Stimulated activated CD4-positive, alpha-beta T cell treated with anti-CD3 and anti-CD28 coated beads, Interleukin-4, amount 100 ng/mL, for 24 hours (primary cell): Measurements from ENCODE around the gene SYN1.
"Not testable (repeated sequence)": the region's sequence is repeated elsewhere in the genome, so short reads cannot be mapped to it uniquely, and the experiment has no call there.

Experiments used
- DNase-seq: peaks from one replicate; pipeline ENCODE4 v3.0.0-alpha.2; 2020

The SYN1 gene

GRCh38 chrX:47633689-47634590 is 14.3 kb upstream of the SYN1 start:
- DNase-seq: no peak

- DNase-seq: no peak
These were observed 13.0 kb upstream of the SYN1 start for GRCh38 chrX:47632666-47633065.

DNA sequence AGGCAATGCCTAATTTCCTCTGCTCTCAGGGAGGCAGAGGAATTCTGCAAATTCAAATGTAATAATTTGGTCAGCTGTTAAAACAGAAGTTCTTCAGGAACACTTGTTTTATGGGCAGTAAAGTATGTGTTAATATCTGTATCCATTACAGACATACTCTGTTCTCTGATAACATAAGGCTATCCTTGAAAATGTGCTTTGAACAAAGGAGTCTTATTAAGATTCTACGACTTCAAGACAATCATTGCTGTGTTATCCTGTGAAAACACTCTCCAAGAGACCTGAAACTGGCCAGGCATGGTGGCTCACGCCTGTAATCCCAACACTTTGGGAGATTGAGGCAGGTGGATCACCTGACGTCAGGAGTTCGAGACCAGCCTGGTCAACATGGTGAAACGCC is 12.0 kb upstream of the SYN1 start:
- no peak for DNase-seq

DNA sequence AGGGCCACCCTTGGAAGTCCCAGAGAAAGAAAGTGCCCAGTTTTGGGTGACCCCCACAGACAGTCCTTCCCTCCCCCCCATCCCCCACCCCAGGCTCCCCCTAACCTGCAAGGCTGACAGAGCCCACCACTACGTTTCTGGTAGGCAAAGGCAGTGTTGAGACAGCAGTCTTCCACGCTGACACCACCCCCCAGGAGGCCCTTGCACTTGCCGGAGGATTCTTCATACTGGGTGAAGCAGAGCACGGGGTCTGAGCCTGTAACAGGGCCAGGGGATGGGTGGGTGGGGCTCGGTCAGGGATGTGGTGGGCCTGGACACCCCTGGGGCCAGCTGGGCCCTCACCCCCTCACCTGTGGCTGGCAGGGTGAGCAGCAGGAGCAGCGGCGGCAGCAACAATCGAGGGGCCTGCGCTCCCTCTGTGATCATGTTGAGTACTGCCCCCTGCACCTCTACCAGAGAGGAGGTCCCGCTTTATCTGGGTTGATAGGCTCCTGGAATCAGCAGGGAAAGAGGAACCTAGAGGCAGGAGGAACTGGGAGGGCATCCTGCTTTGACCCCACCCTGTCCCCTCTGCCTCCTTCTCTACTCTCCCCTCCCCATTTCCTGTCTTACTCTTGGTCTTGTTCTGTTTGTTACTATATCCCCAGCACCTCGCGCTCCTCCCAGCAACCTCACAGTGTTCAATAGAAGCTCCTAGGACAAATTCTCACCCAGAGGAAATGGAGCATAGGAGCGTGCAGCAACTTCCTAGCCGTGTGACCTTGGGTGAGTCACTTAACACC is 10.0 kb upstream of the SYN1 start, which contains the start of gene CFP:
TSS of gene CFP (minus strand) at position 512 of the 782 bp plus-strand sequence. CDS start at position 426, 86 bp downstream.
- DNase-seq: no peak

- no peak for DNase-seq
These were observed 9.3 kb upstream of the SYN1 start for GRCh38 chrX:47628982-47629381.

- DNase-seq: no peak
These were observed 5.7 kb upstream of the SYN1 start for GRCh38 chrX:47625365-47625764.

DNA sequence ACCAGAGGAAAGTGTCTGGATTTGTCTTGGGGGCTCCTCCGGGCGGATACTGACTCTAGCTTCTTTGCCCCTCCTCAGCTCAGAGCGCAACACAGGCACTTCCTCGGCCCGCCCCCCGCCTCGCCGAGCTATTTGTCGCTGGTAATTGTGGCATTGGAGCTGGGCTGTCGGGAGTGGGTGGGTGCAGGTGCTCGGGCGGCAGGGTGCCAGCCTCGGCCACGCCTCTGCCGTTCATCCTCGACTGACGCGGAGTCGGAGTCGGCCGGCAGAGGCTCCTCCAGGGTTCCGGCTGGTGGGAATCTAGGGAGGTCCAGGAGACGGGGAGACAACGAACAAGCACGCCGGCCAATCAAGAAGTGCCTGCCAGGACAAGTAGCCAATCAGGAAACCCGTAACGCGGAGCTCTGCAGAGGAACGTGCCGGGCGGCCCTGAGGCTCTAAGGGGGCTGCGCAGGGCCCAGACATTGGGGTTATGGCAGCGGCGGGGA is 3.9 kb upstream of the SYN1 start:
- peak; percentile 49 for DNase-seq

DNA sequence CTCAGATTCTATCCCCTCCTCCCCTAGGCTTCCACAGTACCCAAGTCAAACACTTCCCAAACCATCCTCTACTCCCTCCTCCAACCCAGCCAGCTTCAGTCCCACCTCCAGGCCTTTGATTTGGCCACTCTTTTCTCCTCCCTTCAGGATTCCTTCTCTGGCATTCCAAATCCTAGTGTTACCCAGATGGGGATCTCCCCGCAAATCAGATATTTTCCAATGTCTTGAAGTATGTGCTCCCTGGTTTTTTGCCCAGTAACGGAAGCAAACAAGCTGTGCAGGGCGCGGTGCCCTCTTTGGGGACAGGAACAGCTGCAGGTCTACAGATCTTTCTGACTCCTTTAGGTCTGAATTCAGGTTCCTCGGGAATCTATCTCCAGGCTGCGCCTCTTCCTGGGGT is 2.2 kb upstream of the SYN1 start:
- DNase-seq: no peak

DNA sequence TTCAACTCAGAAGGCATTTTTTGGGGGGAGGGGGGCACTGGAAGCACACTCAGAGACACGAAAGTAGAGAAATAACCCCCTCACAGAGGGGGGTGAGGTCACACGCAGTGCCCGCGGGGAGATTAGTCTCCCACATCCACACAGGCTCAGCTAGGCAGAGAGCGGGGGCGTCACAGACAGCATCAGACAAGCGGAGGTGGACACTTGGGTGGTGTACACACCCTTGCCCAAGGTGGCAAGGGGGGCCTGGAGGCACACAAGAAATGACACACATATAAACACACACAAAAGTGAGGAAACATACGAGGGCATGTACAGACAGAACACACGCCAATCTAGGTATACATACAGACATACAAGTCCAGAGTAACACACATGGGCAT is 637 bp upstream of the SYN1 start:
- DNase-seq: no peak

- DNase-seq: no peak
These were observed 653 bp downstream of the SYN1 start for GRCh38 chrX:47618923-47619485.

DNA sequence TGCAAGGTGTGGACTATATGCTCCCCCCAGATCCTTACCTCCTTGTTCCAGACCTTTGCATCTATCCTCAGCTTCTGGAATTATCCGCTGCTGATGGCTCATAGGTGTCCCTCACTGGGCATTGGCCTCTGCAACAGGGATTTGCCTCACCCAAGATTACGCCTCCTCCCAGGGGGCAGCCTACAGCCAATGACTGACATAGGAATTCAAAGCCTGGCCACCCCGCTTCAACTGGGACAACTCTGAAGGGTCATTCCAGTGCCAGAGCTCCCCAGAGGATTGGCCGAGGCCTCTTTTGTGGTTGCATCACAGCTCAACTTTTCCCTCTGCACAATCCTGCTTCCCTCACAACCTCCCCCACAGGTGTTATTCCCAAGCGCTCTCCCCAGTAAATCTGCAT is 5.0 kb downstream of the SYN1 start:
- DNase-seq: no peak

- no peak for DNase-seq
These were observed 6.6 kb downstream of the SYN1 start for GRCh38 chrX:47613082-47613481.

- DNase-seq: no peak
These were observed 7.2 kb downstream of the SYN1 start for GRCh38 chrX:47612418-47612817.

- DNase-seq: no peak
These were observed 7.7 kb downstream of the SYN1 start for GRCh38 chrX:47611926-47612325.

DNA sequence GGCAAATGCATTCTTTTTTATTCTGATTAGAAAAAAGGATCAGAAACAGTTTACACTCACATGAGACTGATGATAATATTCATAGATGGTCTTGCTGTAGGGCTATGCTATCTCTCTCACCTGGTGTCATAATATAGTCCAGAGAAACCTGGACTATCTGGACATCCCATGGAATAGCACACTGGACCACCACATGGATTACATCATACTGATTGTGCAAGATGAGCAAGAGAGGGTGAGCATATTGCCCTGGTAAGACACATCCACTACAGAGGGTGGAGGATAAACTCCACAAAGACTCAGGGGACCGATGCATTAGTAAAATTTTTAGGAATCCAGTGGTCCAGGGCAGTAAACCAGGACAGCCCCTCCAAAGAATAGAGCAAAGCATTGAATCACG is 8.2 kb downstream of the SYN1 start:
- DNase-seq: no peak

DNA sequence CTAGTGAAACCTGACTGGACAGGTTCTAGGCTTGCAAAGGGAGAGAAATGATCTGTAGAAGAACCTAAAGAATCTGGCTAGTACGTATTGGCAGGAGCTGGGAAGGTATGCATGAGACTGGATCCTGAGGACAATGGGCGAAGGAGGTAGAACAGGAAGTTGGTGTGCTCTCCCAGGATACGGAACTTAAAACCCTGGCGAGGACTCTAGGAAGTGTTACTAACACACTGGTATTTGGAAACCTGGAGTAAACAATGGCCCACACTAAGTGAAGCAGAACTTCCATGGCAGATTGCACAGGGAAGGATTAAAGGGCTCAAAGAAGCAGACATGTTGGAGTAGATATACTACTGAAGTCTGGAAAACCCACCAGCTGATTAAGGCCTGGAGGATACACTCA is 9.1 kb downstream of the SYN1 start:
- no peak for DNase-seq

GRCh38 chrX:47608130-47608810 is 11.4 kb downstream of the SYN1 start:
- no peak for DNase-seq

DNA sequence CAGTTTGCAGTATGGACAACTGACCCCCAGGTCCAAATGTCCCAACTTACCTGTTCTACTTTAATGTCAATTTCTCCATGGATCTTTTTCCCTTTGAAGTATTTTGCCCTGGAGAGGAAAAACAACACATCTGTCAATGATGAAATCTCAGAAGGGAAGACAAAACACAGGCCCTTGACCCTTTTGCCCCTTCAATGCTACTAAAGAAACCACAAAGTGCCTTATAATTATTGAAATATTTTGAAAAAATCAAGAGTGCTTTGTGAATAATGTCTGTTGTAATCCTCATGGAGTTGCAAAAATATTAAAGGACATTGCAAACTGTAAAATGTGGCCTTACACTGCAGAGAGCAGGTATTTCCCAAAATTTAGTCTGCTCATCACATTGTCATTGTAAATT is 12.6 kb downstream of the SYN1 start:
- no peak for DNase-seq

- DNase-seq: no peak
These were observed 14.6 kb downstream of the SYN1 start for GRCh38 chrX:47605024-47605423.

GRCh38 chrX:47603125-47603524 is 16.5 kb downstream of the SYN1 start:
- not testable (repeated sequence) for DNase-seq

DNA sequence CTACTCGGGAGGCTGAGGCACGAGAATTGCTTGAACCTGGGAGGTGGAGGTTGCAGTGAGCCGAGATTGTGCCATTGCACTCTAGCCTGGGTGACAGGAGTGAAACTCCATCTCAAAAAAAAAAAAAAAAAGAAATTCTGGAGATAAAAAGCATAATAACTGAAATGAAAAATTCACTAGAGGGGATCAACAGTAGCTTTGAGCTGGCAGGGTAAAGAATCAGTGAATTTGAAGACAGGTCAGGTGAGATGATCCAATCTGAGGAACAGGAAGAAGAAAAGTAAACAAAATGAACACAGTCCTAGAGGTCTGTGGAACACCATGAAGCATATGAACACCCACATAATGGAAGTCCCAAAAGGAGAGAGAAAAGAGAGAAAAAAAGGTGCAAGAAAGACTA is 22.4 kb downstream of the SYN1 start:
- DNase-seq: no peak

GRCh38 chrX:47596256-47596655 is 23.4 kb downstream of the SYN1 start:
- no peak for DNase-seq

GRCh38 chrX:47595716-47596251 is 23.9 kb downstream of the SYN1 start:
- DNase-seq: no peak
